Nephron (organoid): Measurements from ENCODE around the gene IQSEC1.

Experiments used
- H3K27ac Mint-ChIP-seq, 3 experiments: 2 replicates each; pipeline ENCODE4 v1.8.0; 2020; ENCODE audit warnings: mixed read lengths in 3 of 3, mild to moderate bottlenecking in 2 of 3, moderate library complexity in 1 of 3
- H3K27me3 Mint-ChIP-seq: 2 replicates; pipeline ENCODE4 v1.8.0; 2021; ENCODE audit warnings: low read depth, mild to moderate bottlenecking, moderate library complexity, mixed read lengths
- H3K36me3 Mint-ChIP-seq: 2 replicates; pipeline ENCODE4 v1.8.0; 2020; ENCODE audit warnings: low read depth, mixed read lengths
- H3K4me1 Mint-ChIP-seq: 2 replicates; pipeline ENCODE4 v1.8.0; 2020; ENCODE audit warnings: mixed read lengths
- H3K4me3 Mint-ChIP-seq, 3 experiments: 2 replicates each; pipeline ENCODE4 v1.8.0; 2020; ENCODE audit warnings: mild to moderate bottlenecking in 3 of 3, mixed read lengths in 3 of 3, moderate library complexity in 2 of 3
- H3K9me3 Mint-ChIP-seq: 2 replicates; pipeline ENCODE4 v1.8.0; 2020; ENCODE audit warnings: mixed read lengths
- CTCF ChIP-seq, 3 experiments: fragments of 200-600 bp; sonication (generic); IDR thresholded peaks; one replicate each; pipeline ENCODE4 v1.5.0; 2021; ENCODE audit warnings: antibody characterized with exemption in 3 of 3; ENCODE audit not compliant: unreplicated experiment in 3 of 3

IQSEC1 gene

GRCh38 chr3:13064964-13065363 is 8.3 kb downstream of the IQSEC1 start:
- no peaks in the 10 kb centered on the region for H3K27me3 Mint-ChIP-seq
- no peaks in the 10 kb centered on the region for H3K36me3 Mint-ChIP-seq
- no peak for TF ChIP-seq CTCF (IDR thresholded peaks at IDR 0.05; ENCODE audit: unreplicated experiment in 3 of 3)
- H3K4me1 Mint-ChIP-seq = peaks cover 5% of the 10 kb centered on the region
- no peak overlapping the region for H3K4me3 Mint-ChIP-seq
- no peak overlapping the region for H3K27ac Mint-ChIP-seq
- no peaks in the 10 kb centered on the region for H3K9me3 Mint-ChIP-seq

- Mint-ChIP-seq H3K27ac (no peak overlapping the region), H3K4me3 (no peak overlapping the region), H3K27me3 (no peaks in the 10 kb centered on the region), H3K9me3 (no peaks in the 10 kb centered on the region), H3K36me3 (no peaks in the 10 kb centered on the region), H3K4me1 (peaks cover 5% of the 10 kb centered on the region)
- TF ChIP-seq CTCF (IDR thresholded peaks at IDR 0.05; ENCODE audit: unreplicated experiment in 3 of 3) = no peak
Observed at GRCh38 chr3:13064159-13064868, 8.9 kb downstream of the IQSEC1 start.

- no peaks in the 10 kb centered on the region for H3K27me3 Mint-ChIP-seq
- H3K4me1 Mint-ChIP-seq = peaks cover 5% of the 10 kb centered on the region
- H3K27ac Mint-ChIP-seq = no peak overlapping the region
- H3K9me3 Mint-ChIP-seq = no peaks in the 10 kb centered on the region
- H3K36me3 Mint-ChIP-seq = no peaks in the 10 kb centered on the region
- no peak for TF ChIP-seq CTCF (IDR thresholded peaks at IDR 0.05; ENCODE audit: unreplicated experiment in 3 of 3)
- H3K4me3 Mint-ChIP-seq = no peak overlapping the region
Observed at GRCh38 chr3:13063225-13063624, 10.0 kb downstream of the IQSEC1 start.

GRCh38 chr3:13062647-13063046 is 10.6 kb downstream of the IQSEC1 start:
- Mint-ChIP-seq H3K9me3 (no peaks in the 10 kb centered on the region), H3K27ac (no peak overlapping the region), H3K36me3 (no peaks in the 10 kb centered on the region), H3K4me1 (peaks cover 8% of the 10 kb centered on the region), H3K4me3 (no peak overlapping the region), H3K27me3 (no peaks in the 10 kb centered on the region)
- no peak for TF ChIP-seq CTCF (IDR thresholded peaks at IDR 0.05; ENCODE audit: unreplicated experiment in 3 of 3)

- no peak for TF ChIP-seq CTCF (IDR thresholded peaks at IDR 0.05; ENCODE audit: unreplicated experiment in 3 of 3)
- Mint-ChIP-seq H3K36me3 (no peaks in the 10 kb centered on the region), H3K27ac (no peak overlapping the region), H3K4me1 (peaks cover 15% of the 10 kb centered on the region), H3K9me3 (no peaks in the 10 kb centered on the region), H3K4me3 (no peak overlapping the region), H3K27me3 (no peaks in the 10 kb centered on the region)
Observed at GRCh38 chr3:13060341-13060910, 12.8 kb downstream of the IQSEC1 start.
